H1 (cell line): ENCODE data around the gene AOPEP. TPM values are rescaled to one million over a fixed set of nuclear protein-coding genes. Genes with fewer than 3 reads are reported as not detected.

Experiments
- CTCF ChIA-PET: fragments of 300-600 bp; sonication (Branson Sonifier 250); formaldehyde crosslinking; loops from one replicate; lab custom pipeline; 2021; ENCODE audit not compliant: partially characterized antibody; lab: Charles Lee
- POLR2A ChIA-PET: fragments of 300-600 bp; sonication (Branson Sonifier 250); formaldehyde crosslinking; loops from one replicate; lab custom pipeline; 2021; ENCODE audit warnings: inconsistent platforms; ENCODE audit not compliant: partially characterized antibody; lab: Charles Lee
- DNase-seq, 2 experiments: peaks; one replicate each; pipeline versions ENCODE4 v3.0.0 to v3.0.0-alpha.2; 2010 to 2022; ENCODE audit warnings: low spot score in 2 of 2, low read depth in 1 of 2, mixed read lengths in 1 of 2
- FAIRE-seq: peaks from 2 replicates; lab custom pipeline; 2011; peaks lifted over from hg19 to GRCh38; lab: Jason Lieb, UNC
- H2AFZ ChIP-seq: 2 replicates; pipeline ENCODE4 v1.8.1; 2012; ENCODE audit warnings: low read length, inconsistent platforms
- H2AK5ac ChIP-seq: 2 replicates; pipeline ENCODE4 v1.6.1; 2013; ENCODE audit warnings: low read depth, low read length
- H2BK120ac ChIP-seq: replicated peaks from 2 replicates; pipeline ENCODE3; 2013; ENCODE audit warnings: low read depth, low read length, inconsistent platforms
- H2BK12ac ChIP-seq: 2 replicates; pipeline ENCODE4 v1.6.1; 2013; ENCODE audit warnings: low read depth, low read length
- H2BK15ac ChIP-seq: 2 replicates; pipeline ENCODE4 v1.6.1; 2013; ENCODE audit warnings: low read length
- H2BK20ac ChIP-seq: 2 replicates; pipeline ENCODE4 v1.6.1; 2013; ENCODE audit warnings: low read length
- H2BK5ac ChIP-seq: 2 replicates; pipeline ENCODE4 v1.6.1; 2013; ENCODE audit warnings: low read depth, low read length
- H3K14ac ChIP-seq: 2 replicates; pipeline ENCODE4 v1.6.1; 2013; ENCODE audit warnings: inconsistent platforms; ENCODE audit not compliant: insufficient read length
- H3K18ac ChIP-seq: 2 replicates; pipeline ENCODE4 v1.6.1; 2013; ENCODE audit warnings: low read length; ENCODE audit errors: extremely low read depth
- H3K23ac ChIP-seq: 2 replicates; pipeline ENCODE4 v1.6.1; 2013; ENCODE audit warnings: inconsistent platforms; ENCODE audit not compliant: insufficient read length
- H3K23me2 ChIP-seq: 2 replicates; pipeline ENCODE4 v1.6.1; 2013; ENCODE audit warnings: low read depth, low read length
- H3K27ac ChIP-seq: 2 replicates; pipeline ENCODE4 v1.6.1; 2011; ENCODE audit warnings: low read depth, low read length, inconsistent platforms
- H3K27me3 ChIP-seq, 4 experiments: replicated peaks in 1 of 4; 1 replicate in 1 of 4; 2 replicates in 3 of 4; pipeline versions ENCODE4 v1.6.1 to v1.8.1; 2011 to 2013; ENCODE audit warnings: low read length in 3 of 4, mild to moderate bottlenecking in 3 of 4, inconsistent platforms in 2 of 4, mixed read lengths in 2 of 4, moderate library complexity in 1 of 4; ENCODE audit not compliant: control insufficient read depth in 3 of 4, insufficient read depth in 3 of 4; ENCODE audit errors: extremely low read depth in 1 of 4
- H3K36me3 ChIP-seq, 4 experiments: 2 replicates each; pipeline versions ENCODE4 v1.6.1 to v1.8.1; 2011 to 2013; ENCODE audit warnings: mild to moderate bottlenecking in 4 of 4, low read length in 3 of 4, moderate library complexity in 2 of 4, control low read depth in 1 of 4, inconsistent platforms in 1 of 4; ENCODE audit not compliant: insufficient read depth in 4 of 4, control insufficient read depth in 2 of 4
- H3K4ac ChIP-seq: replicated peaks from 2 replicates; pipeline ENCODE3; 2013; ENCODE audit warnings: low read length, low read depth, mixed read lengths, inconsistent platforms; ENCODE audit not compliant: insufficient read length
- H3K4me1 ChIP-seq, 4 experiments: replicated peaks in 1 of 4; 1 replicate in 1 of 4; 2 replicates in 3 of 4; pipeline versions ENCODE4 v1.6.1 to v1.8.1; 2011 to 2013; ENCODE audit warnings: low read length in 3 of 4, inconsistent platforms in 2 of 4, mixed read lengths in 1 of 4; ENCODE audit not compliant: insufficient read depth in 4 of 4, control insufficient read depth in 3 of 4
- H3K4me2 ChIP-seq, 2 experiments: 2 replicates each; pipeline versions ENCODE4 v1.6.1 to v1.8.1; 2011 to 2013; ENCODE audit warnings: low read depth in 2 of 2, low read length in 2 of 2, control low read depth in 1 of 2, inconsistent platforms in 1 of 2, mild to moderate bottlenecking in 1 of 2; ENCODE audit not compliant: insufficient read depth in 1 of 2
- H3K4me3 ChIP-seq, 4 experiments: fragments of 200-600, 300-600 bp in 1 of 4; sonication (generic), shearing (Covaris generic), sonication (Bioruptor Twin) in 1 of 4; 2 replicates each; pipeline versions ENCODE4 v1.5.1 to v1.8.1; 2011 to 2016; ENCODE audit warnings: low read length in 4 of 4, low read depth in 3 of 4, control low read depth in 2 of 4, inconsistent platforms in 2 of 4, mild to moderate bottlenecking in 2 of 4, mixed read lengths in 1 of 4, moderate library complexity in 1 of 4; ENCODE audit not compliant: insufficient read depth in 2 of 4; ENCODE audit errors: extremely low read depth in 1 of 4
- H3K56ac ChIP-seq: replicated peaks from 2 replicates; pipeline ENCODE3; 2013; ENCODE audit warnings: low read depth, mild to moderate bottlenecking, mixed read lengths, low read length, inconsistent platforms; ENCODE audit not compliant: insufficient read length
- H3K79me1 ChIP-seq: 2 replicates; pipeline ENCODE4 v1.6.1; 2013; ENCODE audit warnings: low read depth, low read length, control low read depth
- H3K79me2 ChIP-seq, 2 experiments: 2 replicates each; pipeline versions ENCODE4 v1.6.1 to v1.8.1; 2012 to 2013; ENCODE audit warnings: low read length in 2 of 2, mild to moderate bottlenecking in 2 of 2, inconsistent platforms in 1 of 2; ENCODE audit not compliant: insufficient read depth in 2 of 2, control insufficient read depth in 1 of 2
- H3K9ac ChIP-seq, 4 experiments: replicated peaks in 1 of 4; 1 replicate in 1 of 4; 2 replicates in 3 of 4; pipeline versions ENCODE4 v1.6.1 to v1.8.1; 2011 to 2013; ENCODE audit warnings: low read depth in 3 of 4, low read length in 3 of 4, control low read depth in 2 of 4, mild to moderate bottlenecking in 2 of 4, moderate library complexity in 2 of 4, inconsistent platforms in 1 of 4; ENCODE audit errors: extremely low read depth in 1 of 4
- H3K9me3 ChIP-seq, 2 experiments: 2 replicates each; pipeline versions ENCODE4 v1.6.1 to v1.8.1; 2012 to 2013; ENCODE audit warnings: mild to moderate bottlenecking in 2 of 2, moderate library complexity in 2 of 2, control low read depth in 1 of 2, inconsistent platforms in 1 of 2, low read depth in 1 of 2, low read length in 1 of 2, mixed read lengths in 1 of 2; ENCODE audit not compliant: insufficient read depth in 2 of 2
- H4K20me1 ChIP-seq, 2 experiments: replicated peaks in 1 of 2; 2 replicates each; pipeline versions ENCODE3 to v1.8.1; 2011 to 2013; ENCODE audit warnings: inconsistent platforms in 2 of 2, low read length in 2 of 2, mild to moderate bottlenecking in 1 of 2; ENCODE audit not compliant: insufficient read depth in 2 of 2, control insufficient read depth in 1 of 2
- H4K5ac ChIP-seq: 2 replicates; pipeline ENCODE4 v1.6.1; 2013; ENCODE audit warnings: low read length, low read depth, mixed read lengths, inconsistent platforms; ENCODE audit not compliant: insufficient read length
- H4K8ac ChIP-seq: 2 replicates; pipeline ENCODE4 v1.8.0; 2013; ENCODE audit warnings: mild to moderate bottlenecking, moderate library complexity, low read length, inconsistent platforms; ENCODE audit not compliant: insufficient read depth; ENCODE audit errors: extremely low read depth
- H4K91ac ChIP-seq: replicated peaks from 2 replicates; pipeline ENCODE3; 2013; ENCODE audit warnings: low read length, mixed read lengths, inconsistent platforms; ENCODE audit not compliant: insufficient read length
- CBX5 ChIP-seq: fragments of 300-800, 300-1000 bp; sonication (generic); IDR thresholded peaks from 2 replicates; pipeline ENCODE4 v1.7.1; 2016; ENCODE audit warnings: antibody characterized with exemption, low read length, low read depth
- POLR2AphosphoS5 ChIP-seq: IDR thresholded peaks from 2 replicates; pipeline ENCODE4 v1.6.1; 2011; ENCODE audit warnings: low read depth, low read length
- SP1 ChIP-seq: IDR thresholded peaks from 2 replicates; pipeline ENCODE4 v1.6.1; 2011; ENCODE audit warnings: low read depth, low read length
- WGBS, 2 experiments: shearing (Covaris generic) in 1 of 2; methylation state at CpG; one replicate each; pipeline versions ENCODE4 v1.1.6 to v1.1.7; 2013 to 2015; ENCODE audit warnings: low lambda C conversion rate in 2 of 2, mixed read lengths in 2 of 2, inconsistent platforms in 1 of 2, low coverage in 1 of 2, missing lambda C conversion rate in 1 of 2; ENCODE audit not compliant: insufficient replicate concordance in 2 of 2, insufficient coverage in 1 of 2, insufficient read length in 1 of 2; ENCODE audit errors: extremely low coverage in 1 of 2, missing lambda C conversion rate in 1 of 2; 5-methylcytosine and 5-hydroxymethylcytosine counted together
- polyA plus RNA-seq, 7 experiments: library from polyadenylated mRNA; depleted of rRNA in 3 of 7; stranded (reverse) in 5 of 7; unstranded in 2 of 7; fragments of >200 nt in 5 of 7; fragments of 200-250 nt in 2 of 7; gene quantifications; 1 replicate in 5 of 7; 2 replicates in 1 of 7; 4 replicates in 1 of 7; pipeline versions ENCODE4 v1.2.1 to v1.2.3, GENCODE V29; 2011 to 2013; ENCODE audit warnings: missing spikeins in 2 of 7, mixed read lengths in 2 of 7
- total RNA-seq: library from RNA; stranded (reverse); fragmentation: NEBNext Ultra II Directional; extraction: Animal tissue kit (Norgen Biotek cat#: 25700); gene quantifications from 2 replicates; pipeline ENCODE4 v1.2.1, GENCODE V29; 2021

The AOPEP gene
- total and polyA plus RNA-seq, 2 of the 8 experiments (the other 6 are each of a cell fraction or from before 2014, with no cell fraction given) = 6.1 to 14.3 TPM

- no peak overlapping the region for H2BK12ac ChIP-seq
These were observed 234.5 kb downstream of the AOPEP start for GRCh38 chr9:94960964-94961363.

More at GRCh38 chr9:94960964-94961363, 234.5 kb downstream of the AOPEP start:
- Histone ChIP-seq H3K14ac (no peak overlapping the region), H3K79me2 (no peaks in the 10 kb centered on the region), H2BK20ac (no peak overlapping the region), H4K20me1 (no peaks in the 10 kb centered on the region), H3K79me1 (no peaks in the 10 kb centered on the region), H4K91ac (no peak overlapping the region), H3K27me3 (no peaks in the 10 kb centered on the region), H2AFZ (no peak overlapping the region), H3K56ac (no peak overlapping the region), H3K18ac (no peak overlapping the region), H3K4ac (no peak overlapping the region), H3K4me1 (no peaks in the 10 kb centered on the region), H3K23ac (no peak overlapping the region), H4K5ac (no peak overlapping the region), H3K36me3 (no peaks in the 10 kb centered on the region), H2BK5ac (no peak overlapping the region), H3K9me3 (no peaks in the 10 kb centered on the region), H3K27ac (no peak overlapping the region), H2BK120ac (no peak overlapping the region), H2AK5ac (no peak overlapping the region), H3K9ac (no peak overlapping the region), H3K4me2 (no peak overlapping the region), H3K23me2 (no peaks in the 10 kb centered on the region; the same call in 1 of the 2 replicates), H3K4me3 (no peak overlapping the region), H2BK15ac (no peak overlapping the region), H4K8ac (no peak overlapping the region)
- FAIRE-seq = no peak
- POLR2A ChIA-PET = no interaction called here
- WGBS, 2 experiments = 100% methylated on average over 1 of the region's 5 CpGs; no CpG with 5 or more reads in 1 of the 2 experiments
- CTCF ChIA-PET = interaction anchor here (1.5 kb wide), 1 partner anchor 84 kb away, joined by 4 read pairs; no protein-coding TSS in a partner anchor
- DNase-seq = no peak
- TF ChIP-seq POLR2AphosphoS5 (no peak), CBX5 (no peak), SP1 (no peak)
